Mucosa of descending colon (tissue), 3 donors: Measurements from ENCODE around the gene KCNK2. TPM values are rescaled to one million over a fixed set of nuclear protein-coding genes. Genes with fewer than 3 reads are reported as not detected.

Source experiments
- ATAC-seq: fragments of 200-7000 bp; cut with Tn5 transposase; one replicate; pipeline ENCODE4 v1.9.1; 2020; ENCODE audit warnings: mild to moderate bottlenecking, moderate library complexity
- DNase-seq, 3 donors: peaks; one replicate each; pipeline ENCODE4 v3.0.0-alpha.2; 2020
- H3K36me3 ChIP-seq: fragments of 200-600 bp; one replicate; pipeline ENCODE4 v1.8.0; 2021; ENCODE audit warnings: low read depth, mild to moderate bottlenecking
- H3K4me1 ChIP-seq: fragments of 200-600 bp; one replicate; pipeline ENCODE4 v1.8.0; 2021; ENCODE audit warnings: low read depth, mild to moderate bottlenecking
- H3K4me3 ChIP-seq: fragments of 200-600 bp; one replicate; pipeline ENCODE4 v1.8.0; 2021; ENCODE audit warnings: mild to moderate bottlenecking
- H3K9me3 ChIP-seq: fragments of 200-600 bp; one replicate; pipeline ENCODE4 v1.8.0; 2021; ENCODE audit warnings: mild to moderate bottlenecking
- intact Hi-C, 2 donors: fragments of 100-400 bp; cut with DNase I in 1 of 2; cut with micrococcal nuclease in 1 of 2; formaldehyde crosslinking; loops; one replicate each; pipeline versions ENCODE4 v1.11.0 to v1.11.1; 2022; cut with DNase I, micrococcal nuclease
- total RNA-seq, 3 donors: library from RNA; stranded (reverse); fragmentation: NEBNext Ultra II Directional in 2 of 3; extraction: Animal tissue kit (Norgen Biotek cat#: 25700) in 2 of 3; gene quantifications; one replicate each; pipeline versions ENCODE4 v1.2.1 to v1.2.4, GENCODE V29; 2021 to 2023
- TF ChIP-seq, protein P1 (sequence below): fragments of 200-600 bp; IDR thresholded peaks from one replicate; pipeline ENCODE4 v1.8.0; 2022; ENCODE audit warnings: antibody characterized with exemption, mild to moderate bottlenecking
- donor health status: DM: no; HTN: no; CAD: no; lungs with moderate emphysema.
- donor health status: DM: no; HTN: no; CAD: no.
- donor health status: DM: no; HTN: yes; CAD: no.

The KCNK2 gene
- total RNA-seq, 3 donors from 2014 or later, result 0.34 to 1.6 (median 0.43) TPM

DNA sequence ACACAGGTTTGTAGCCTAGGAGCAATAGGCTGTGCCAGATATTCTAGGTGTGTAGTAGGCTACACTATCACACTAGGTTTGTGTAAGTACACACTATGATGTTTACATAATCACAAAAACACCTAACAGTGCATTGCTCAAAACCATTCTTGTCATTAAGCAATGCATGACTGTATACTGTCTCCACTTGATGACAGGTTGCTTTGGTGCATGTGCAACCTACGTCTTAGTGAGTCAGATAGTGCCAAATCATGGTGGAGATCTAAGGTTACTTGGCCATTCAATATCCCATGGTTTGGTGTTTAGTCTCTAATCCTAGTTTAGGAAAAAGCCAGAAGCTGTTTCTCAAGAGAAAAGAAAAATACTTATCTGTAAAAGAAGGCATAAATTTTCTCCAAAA is 181.1 kb downstream of the KCNK2 start:
- intact Hi-C loops, result no loop called here
- no peak for ATAC-seq
- DNase-seq, result no peak
- TF ChIP-seq, protein P1, sequence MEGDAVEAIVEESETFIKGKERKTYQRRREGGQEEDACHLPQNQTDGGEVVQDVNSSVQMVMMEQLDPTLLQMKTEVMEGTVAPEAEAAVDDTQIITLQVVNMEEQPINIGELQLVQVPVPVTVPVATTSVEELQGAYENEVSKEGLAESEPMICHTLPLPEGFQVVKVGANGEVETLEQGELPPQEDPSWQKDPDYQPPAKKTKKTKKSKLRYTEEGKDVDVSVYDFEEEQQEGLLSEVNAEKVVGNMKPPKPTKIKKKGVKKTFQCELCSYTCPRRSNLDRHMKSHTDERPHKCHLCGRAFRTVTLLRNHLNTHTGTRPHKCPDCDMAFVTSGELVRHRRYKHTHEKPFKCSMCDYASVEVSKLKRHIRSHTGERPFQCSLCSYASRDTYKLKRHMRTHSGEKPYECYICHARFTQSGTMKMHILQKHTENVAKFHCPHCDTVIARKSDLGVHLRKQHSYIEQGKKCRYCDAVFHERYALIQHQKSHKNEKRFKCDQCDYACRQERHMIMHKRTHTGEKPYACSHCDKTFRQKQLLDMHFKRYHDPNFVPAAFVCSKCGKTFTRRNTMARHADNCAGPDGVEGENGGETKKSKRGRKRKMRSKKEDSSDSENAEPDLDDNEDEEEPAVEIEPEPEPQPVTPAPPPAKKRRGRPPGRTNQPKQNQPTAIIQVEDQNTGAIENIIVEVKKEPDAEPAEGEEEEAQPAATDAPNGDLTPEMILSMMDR, result no peak
- H3K36me3 ChIP-seq, result no peaks in the 10 kb centered on the region
- H3K4me3 ChIP-seq, result no peak overlapping the region
- no peaks in the 10 kb centered on the region for H3K9me3 ChIP-seq
- H3K4me1 ChIP-seq, result no peaks in the 10 kb centered on the region

DNA sequence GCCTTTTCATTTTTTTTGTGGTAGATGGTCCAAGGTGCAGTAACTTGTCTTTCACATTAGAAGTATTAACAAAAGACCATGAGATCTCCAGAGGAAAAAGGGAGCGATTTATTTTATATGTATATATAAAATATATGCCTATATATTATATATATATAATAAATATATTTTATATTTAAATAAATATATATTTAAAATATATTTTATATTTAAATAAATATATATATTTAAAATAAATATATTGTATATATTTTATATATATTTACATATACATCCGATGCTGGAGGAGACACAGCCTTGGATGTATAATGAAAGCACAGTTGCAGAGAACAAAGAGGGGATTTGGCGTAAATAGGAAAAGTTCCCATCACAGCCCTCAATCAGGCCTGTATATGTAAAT is 182.1 kb downstream of the KCNK2 start:
- no peak for DNase-seq
- Histone ChIP-seq H3K9me3 (no peaks in the 10 kb centered on the region), H3K36me3 (no peaks in the 10 kb centered on the region), H3K4me3 (no peak overlapping the region), H3K4me1 (no peaks in the 10 kb centered on the region)
- intact Hi-C loops, result no loop called here
- TF ChIP-seq, protein P1, result no peak
- no peak for ATAC-seq

DNA sequence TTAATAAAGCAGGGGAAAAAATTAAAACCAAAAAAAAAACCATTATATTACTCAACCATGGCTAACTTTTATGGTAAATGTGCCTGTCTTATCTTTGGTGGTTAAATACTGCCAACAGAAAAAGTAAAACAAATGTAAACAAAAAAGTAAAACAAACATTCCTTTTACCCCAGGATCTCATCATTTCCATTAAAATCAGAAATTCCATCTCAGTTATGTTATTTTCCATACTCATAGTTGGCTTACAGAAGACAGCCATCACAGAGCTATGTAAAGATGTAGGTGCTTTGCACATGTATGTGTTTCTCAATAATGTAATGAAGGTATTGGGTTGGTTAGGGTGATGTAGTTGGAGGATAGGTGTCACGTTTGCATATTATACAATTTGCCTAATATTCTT is 185.0 kb downstream of the KCNK2 start:
- DNase-seq (no peak), ATAC-seq (no peak)
- no peak overlapping the region for H3K4me3 ChIP-seq
- TF ChIP-seq, protein P1, result no peak
- H3K9me3 ChIP-seq, result no peaks in the 10 kb centered on the region
- intact Hi-C loops, result no loop called here
- H3K36me3 ChIP-seq, result no peaks in the 10 kb centered on the region
- H3K4me1 ChIP-seq, result no peaks in the 10 kb centered on the region

DNA sequence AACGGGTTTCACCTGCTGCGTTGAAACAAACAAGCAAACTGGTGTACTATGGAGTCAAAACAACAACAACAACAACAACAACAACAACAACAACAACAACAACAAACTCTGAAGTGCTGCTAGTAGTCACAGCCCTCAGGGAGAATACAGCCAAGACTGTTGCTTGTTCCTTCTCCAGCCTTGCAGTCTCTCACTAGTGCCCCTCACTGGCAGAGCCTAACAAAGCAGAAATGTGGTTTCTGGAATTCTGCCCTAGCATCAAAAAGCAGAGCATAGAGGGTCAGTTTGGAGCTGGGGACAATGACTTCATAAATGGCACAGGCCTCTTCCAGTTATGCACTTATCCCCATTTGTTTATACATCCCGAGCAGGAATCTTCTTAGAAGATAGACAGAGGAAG is 187.4 kb downstream of the KCNK2 start:
- Histone ChIP-seq H3K9me3 (no peaks in the 10 kb centered on the region), H3K36me3 (no peaks in the 10 kb centered on the region), H3K4me3 (no peak overlapping the region), H3K4me1 (no peaks in the 10 kb centered on the region)
- TF ChIP-seq, protein P1, result no peak
- DNase-seq (no peak), ATAC-seq (no peak)
- intact Hi-C loops, result no loop called here

DNA sequence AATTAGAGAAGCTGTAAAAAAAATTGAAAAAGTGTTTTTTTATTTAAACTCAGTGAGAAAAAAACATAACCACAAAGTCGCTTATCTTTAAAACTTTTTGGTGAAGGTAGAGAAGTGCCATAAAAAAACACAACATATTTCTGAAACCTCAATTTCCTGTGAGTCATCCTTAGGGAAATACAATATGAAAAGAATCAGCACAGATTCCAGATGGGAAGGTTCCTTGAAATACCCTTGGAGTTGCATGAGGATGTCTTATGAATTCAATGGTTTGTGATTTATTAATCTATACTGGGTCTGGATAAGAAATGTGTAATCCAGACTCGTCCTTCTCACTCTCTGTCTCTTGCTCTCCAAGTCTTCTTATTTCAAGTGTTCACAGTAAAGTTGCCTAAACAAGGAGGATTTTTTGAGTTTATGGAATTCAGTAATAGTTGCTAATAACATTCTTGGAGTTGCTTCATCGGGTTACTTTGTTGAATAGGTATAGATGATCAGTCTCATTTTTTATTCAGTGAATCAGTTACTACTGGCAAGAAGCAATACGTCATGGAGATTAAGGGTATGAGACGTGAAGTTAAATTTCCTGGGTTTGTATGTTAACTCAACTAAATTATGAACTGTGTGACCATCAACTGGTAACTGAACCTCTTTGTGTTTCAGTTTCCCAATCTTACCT is 191.4 kb downstream of the KCNK2 start:
- H3K4me3 ChIP-seq, result no peak overlapping the region
- intact Hi-C loops, result no loop called here
- no peaks in the 10 kb centered on the region for H3K9me3 ChIP-seq
- no peaks in the 10 kb centered on the region for H3K4me1 ChIP-seq
- TF ChIP-seq, protein P1, result no peak
- H3K36me3 ChIP-seq, result no peaks in the 10 kb centered on the region
- DNase-seq (no peak), ATAC-seq (no peak)

DNA sequence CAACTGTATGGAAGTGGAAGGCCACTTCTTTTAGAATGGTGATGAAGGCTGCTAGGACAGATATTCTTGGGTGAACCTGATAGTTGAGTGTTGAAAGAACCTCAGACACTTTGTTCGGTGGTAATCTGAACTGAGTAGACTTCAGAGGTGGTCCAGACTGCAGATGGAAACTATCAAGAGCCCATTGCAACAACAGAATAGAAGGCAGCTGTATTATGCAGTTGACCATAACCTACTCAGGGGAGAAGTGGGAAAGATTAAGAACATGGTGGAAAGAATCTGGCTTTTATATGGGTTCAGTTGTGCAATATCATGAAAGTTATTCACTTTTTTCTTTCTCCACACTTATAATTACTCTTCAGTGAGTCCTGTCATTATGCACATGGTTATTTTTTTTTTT is 194.0 kb downstream of the KCNK2 start:
- TF ChIP-seq, protein P1, result no peak
- H3K36me3 ChIP-seq, result no peaks in the 10 kb centered on the region
- ATAC-seq (no peak), DNase-seq (no peak)
- H3K9me3 ChIP-seq, result no peaks in the 10 kb centered on the region
- intact Hi-C loops, result no loop called here
- no peaks in the 10 kb centered on the region for H3K4me1 ChIP-seq
- no peak overlapping the region for H3K4me3 ChIP-seq
